HuH-7.5 (cell line): Measurements from ENCODE around the gene ZNRF1.

Experiments
- DNase-seq: peaks from one replicate; pipeline ENCODE4 v3.0.0; 2011; ENCODE audit warnings: low spot score

ZNRF1 gene

DNA sequence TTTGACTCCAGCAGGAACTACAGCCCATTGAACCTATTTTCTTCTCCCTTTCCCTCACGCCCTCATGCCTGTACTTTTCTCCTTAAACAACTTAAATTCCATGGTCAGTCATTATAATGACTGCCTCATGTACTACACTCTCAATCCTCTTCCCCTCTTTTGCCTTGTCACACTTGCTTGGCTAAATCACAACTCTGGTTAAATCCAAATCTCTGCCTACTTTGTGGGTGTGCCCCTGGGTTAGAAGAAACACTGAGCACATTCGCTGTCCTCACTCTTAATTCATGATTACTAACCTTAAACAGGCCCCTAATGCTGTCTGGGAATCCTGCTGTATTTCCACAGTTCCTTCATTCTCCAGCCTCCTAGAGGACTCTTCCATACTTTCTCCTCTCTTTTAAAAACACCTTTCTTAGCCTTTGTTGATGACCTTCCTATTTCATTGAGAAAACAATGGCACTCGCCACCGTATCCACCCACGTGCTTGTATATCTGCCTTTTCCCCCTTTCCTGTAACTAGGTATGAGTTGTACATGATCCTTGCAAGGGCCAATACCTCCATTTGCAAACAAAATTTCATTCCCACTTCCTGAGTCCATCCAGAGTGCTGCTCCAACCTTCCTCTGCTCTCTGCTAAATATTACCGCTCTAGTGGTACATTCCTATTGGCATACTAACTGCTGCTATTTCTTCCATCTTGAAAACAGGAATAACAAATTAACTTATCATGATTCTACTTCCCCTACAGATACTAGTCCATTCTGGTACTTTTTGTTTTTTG is 28.9 kb downstream of the ZNRF1 start:
- no peak for DNase-seq

DNA sequence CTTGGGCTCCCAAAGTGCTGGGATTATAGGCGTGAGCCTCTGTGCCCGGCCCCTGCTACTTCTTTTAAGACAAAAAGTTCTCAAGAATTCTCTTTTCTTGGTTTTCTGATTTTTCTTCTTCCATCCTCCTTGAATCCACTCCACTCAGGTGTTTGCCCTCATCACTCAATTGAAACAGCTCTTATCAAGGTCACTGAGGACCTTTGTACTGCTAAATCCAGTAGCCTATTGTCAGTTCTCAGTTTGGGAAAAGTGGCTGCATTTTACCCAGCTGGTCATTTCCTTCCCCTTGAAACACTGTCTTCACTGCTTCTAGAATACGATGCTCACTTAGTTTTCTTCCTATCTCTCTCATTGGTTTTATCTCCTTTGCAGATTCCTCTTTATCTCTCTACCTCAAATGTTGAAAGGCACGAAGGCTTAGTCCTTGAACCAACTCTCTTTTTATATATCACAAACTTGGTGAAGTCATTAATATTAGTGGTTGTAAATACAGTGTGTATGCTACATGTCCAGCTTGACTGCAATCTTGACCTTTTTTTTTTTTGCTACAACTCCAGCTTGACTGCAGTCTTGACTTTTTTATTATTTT is 29.8 kb downstream of the ZNRF1 start:
- no peak for DNase-seq

DNA sequence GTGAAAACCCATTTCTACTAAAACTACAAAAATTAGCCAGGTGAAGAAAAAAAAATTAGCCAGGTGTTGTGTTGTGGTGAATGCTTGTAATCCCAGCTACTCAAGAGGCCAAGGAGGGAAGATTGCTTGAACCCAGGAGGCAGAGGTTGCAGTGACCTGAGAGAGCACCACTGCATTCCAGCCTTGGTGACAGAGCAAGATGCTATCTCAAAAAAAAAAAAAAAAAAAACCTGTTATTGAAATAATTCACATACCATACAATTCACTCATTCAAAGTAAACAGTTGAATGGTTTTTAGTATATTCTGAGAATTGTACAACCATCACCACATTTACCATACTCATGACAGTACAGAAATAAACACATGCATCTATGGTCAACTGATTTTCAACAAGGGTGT is 31.0 kb downstream of the ZNRF1 start:
- no peak for DNase-seq

DNA sequence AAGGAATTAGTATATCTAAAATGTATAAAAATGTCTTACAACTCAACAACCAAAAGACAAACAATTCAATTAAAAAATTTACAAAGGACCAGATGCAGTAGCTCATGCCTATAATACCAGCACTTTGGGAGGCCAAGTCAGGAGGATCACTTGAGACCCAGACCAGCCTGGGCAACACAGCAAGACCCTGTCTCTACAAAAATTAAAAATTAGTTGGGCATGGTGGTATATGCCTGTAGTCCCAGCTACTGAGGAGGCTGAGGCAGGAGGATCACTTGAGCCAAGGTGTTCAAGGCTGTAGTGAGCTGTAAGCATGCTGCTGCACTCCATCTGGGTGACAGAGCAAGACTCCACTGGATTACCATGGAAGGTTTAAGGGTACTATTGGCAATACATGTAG is 33.8 kb downstream of the ZNRF1 start:
- DNase-seq: no peak

DNA sequence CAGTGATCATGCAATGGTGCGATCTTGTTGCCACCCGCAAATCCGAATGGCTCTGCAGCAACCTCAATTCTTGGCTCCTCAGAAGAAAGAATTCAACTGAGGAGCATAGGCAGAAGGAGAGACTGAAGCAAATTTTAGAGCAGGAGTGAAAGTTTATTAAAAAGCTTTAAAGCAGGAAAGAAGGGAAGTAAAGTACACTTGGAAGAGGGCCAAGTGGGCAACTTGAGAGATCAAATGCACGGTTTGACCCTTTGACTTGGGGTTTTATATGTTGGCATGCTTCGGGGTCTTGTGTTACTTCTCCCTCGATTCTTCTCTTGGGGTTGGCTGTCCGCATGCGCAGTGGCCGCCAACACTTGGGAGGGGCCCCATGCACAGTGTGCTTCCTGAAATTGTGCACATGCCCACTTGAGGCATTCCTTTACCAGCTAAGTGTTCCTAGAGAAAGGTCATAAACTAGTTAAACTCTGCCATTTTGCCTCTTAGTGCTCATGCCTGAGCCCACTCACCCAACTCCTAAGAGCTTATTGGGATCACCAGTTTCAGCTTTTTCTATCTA is 36.7 kb downstream of the ZNRF1 start:
- DNase-seq: no peak

DNA sequence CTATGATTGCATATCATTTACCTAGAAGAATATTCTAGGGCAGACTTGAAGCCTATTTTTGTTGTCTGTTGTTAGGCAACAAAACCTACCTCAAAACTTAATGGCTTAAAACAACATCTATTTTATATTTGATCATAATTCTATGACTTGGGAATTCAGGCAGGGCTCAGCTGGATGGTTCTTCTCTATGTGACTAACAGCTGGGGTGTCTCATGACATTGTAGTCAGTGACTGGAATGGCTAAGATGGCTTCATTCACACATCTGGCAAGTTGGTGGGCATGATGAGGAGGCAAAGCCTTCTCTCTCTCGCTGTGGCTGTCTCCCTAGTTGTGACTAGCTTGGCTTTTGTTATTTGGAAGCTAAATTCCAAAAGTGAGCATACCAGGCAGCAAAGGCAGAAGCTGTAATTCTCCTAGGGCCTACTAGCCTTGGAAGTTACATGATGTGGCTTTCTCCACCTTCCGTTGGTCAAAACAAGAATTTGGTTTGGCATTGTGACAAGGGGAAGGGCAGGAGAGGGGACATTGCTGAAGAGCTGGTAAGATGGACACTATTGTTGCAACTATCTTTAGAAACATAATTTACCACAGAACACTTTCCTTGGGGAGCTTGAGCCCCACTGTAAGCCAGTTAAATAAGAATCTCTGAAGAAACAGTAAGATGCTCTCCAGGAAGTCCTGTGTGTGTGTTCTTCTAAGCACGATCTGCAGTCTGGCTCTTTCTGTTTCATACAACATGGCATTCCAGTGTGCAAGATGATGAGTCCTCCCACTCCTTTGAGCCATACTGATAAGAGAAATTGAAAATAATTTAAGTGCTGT is 39.4 kb downstream of the ZNRF1 start:
- no peak for DNase-seq

DNA sequence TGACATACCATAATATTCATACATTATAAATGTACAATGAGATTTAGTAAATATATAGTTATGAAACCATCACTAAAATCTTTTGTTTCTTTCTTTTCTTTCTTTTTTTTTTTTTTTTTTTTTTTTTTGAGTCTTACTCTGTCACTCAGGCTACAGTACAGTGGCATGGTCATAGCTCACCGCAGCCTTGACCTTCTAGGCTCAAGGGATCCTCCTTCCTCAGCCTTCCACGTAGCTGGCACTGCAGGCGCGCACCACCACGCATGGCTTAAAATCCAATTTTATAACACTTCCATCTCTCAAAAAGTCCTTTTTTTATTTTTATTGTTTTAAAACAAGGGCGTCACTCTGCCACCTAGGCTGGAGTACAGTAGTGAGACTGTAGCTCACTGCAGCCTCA is 41.1 kb downstream of the ZNRF1 start:
- DNase-seq: no peak

DNA sequence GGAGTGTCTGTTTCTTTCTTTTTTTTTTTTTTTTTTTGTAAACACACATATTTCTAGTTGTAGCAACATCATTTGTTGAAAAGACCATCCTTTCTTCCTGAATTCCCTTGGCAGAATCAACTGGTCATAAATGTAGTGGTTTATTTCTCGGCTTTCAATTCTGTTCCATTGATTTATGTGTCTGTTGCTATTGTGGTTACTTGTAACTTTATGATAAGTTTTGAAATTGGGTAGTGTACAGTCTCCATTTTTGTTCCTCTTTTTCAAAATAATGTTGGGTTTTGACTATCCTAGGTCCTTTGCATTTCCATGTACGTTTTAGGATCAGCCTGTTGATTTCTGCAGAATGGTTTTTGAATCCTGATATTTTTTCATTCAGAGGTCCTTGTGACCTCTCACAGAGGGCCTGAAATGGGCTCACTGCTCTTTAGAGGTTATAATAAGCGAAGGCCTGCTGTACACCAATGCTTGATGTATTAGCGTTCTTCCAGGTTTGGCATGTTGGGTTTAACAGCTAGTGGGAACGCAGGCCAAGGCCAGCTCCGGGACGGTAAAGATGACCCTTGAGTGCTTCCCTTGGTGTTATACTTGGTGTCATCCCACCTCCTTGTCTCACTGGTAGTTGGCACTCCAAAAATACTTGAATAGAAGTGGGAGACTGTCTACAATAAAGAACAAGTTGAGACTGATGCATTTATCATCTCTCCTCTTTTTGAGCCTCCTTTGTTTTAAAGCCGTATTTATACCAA is 43.8 kb downstream of the ZNRF1 start:
- no peak for DNase-seq

DNA sequence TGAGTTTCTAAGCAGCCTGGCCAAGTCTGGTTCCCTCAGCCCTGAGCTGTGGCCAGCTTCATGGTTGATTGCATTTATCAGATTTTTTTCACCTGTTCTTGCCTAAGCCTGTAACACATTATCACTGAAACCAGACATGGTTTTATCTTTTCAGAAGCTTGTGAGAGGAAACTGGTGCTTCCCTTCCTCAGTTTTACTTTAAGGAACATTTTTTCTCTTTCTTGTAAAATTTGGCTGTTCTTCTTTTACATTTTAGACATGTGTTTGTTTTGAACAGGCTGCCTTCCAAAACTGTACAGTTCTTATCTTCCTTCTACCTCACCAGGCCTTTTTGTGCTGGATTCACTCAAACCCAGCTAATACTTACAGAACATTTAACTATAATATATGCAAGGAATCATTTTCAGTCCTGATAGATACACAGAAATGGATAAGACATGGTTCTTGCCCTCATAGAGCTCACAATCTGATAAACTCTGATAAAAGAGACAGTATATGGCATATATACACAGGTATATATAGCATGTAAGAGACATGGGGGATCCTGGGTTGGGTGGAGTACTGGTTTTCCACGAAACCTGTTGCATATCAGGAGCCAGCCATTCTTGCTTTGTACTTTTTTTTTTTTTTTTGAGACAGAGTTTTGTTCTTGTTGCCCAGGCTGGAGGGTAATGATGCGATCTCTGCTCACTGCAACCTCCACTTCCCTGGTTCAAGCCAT is 44.5 kb downstream of the ZNRF1 start:
- DNase-seq: no peak

DNA sequence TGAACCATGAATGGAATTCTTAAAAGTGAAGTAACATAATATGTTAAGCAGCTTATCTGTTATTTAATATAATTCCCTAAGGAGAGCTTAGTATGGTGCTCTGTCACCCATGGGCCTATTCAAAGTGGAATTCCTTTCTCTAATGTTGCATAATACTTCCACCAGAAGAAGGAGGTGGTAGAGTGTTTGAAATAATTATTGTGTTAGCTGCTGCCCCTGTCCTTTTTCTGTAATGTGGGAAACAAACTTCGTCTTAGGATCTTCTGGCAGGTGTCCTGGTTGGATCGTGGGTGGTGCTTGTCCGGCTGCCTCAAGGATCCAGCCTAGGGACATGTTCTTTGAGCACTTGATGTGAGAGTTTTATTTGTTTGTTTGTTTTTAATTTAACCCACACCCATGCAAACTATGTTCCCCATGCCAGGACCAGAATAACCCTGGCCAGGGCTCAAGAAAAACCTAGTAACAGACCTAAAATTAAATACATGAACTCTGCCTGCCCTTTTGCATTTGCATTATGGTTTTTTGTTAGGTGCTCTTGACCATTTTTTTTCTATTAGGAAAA is 46.1 kb downstream of the ZNRF1 start:
- no peak for DNase-seq

DNA sequence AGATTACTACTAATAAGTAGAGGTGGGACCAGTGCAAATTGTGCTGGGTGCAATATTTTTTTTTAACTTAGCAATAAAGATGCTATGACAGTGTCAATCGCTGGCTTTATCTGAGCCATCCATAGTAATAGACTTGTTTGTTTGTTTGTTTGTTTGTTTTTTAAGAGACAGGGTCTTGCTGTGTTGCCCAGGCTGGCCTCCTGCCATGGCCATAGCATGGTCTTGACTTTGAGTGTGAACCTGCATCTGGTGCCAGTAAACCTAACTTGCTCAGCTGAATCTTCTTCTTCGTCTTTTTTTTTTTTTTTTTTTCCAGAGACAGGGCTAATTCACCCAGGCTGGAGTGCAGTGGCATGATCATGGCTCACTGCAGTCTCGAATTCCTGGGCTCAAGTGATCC is 46.6 kb downstream of the ZNRF1 start:
- no peak for DNase-seq

DNA sequence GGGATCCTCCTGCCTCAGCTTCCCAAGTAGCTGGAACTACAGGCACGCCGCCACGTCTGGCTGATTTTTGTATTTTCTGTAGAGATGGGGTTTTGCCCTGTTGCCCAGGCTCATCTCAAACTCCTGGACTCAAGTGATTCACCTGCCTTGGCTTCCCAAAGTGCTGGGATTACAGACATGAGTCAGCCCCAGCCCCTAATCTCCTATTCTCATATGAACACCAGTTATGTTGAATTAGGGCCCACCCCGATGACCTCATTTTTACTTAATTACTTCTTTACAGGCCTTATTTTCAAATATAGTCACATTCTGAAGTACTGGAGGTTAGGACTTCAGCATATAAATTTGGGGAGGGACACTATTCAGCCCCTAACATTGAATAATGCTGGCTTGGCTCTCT is 49.2 kb downstream of the ZNRF1 start:
- no peak for DNase-seq

DNA sequence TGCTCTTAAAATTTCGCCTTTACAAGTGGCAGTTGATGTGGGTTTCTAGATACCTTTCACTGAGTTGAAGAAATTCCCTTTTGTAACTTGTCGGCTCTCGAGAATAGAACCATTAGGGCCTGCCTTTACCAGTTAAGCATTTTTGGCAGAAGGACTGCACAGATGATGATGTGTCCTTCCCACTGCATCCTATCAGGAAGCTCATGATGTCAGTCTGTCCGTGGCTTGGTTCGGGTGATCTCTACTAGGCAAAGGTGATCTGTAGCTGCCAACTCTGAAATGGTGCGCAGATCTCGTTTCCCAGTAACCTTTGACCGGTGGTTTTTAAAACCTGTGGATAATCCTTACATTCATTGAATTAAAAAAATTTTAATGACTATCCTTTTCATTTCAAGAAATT is 49.7 kb downstream of the ZNRF1 start:
- no peak for DNase-seq

DNA sequence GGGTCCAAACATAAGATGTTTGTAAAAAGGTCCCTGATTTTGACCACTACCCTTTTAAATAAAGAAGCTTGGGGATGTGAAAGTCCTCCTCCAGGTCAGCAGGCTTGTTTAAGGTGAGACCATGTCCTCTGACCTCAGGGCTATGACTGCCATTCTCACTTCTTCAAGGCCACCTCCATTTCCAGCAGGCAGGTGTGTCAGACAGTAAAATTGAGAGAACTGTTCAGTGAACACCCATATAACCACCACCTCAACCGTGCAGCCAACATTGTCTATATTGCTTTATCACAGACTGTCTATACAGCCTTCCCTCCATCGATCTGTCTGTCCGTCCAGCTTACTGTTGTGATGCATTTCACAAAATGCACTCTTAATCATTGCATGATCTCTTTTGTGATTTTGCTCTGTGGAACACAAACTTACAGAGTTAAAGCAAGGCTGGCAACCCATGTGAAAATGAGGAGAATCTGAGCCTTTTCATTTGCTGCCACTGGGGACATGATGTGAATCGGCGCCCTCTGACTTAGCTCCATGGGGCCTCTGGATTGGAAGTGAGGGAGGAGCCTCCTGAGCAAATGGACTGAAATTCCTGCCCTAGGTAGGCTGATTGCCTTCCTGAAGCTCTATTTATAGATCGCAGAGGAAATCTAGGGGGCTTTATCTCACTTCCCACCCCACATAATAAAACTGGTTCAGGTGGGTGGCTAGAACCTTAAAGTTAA is 53.8 kb downstream of the ZNRF1 start:
- no peak for DNase-seq

DNA sequence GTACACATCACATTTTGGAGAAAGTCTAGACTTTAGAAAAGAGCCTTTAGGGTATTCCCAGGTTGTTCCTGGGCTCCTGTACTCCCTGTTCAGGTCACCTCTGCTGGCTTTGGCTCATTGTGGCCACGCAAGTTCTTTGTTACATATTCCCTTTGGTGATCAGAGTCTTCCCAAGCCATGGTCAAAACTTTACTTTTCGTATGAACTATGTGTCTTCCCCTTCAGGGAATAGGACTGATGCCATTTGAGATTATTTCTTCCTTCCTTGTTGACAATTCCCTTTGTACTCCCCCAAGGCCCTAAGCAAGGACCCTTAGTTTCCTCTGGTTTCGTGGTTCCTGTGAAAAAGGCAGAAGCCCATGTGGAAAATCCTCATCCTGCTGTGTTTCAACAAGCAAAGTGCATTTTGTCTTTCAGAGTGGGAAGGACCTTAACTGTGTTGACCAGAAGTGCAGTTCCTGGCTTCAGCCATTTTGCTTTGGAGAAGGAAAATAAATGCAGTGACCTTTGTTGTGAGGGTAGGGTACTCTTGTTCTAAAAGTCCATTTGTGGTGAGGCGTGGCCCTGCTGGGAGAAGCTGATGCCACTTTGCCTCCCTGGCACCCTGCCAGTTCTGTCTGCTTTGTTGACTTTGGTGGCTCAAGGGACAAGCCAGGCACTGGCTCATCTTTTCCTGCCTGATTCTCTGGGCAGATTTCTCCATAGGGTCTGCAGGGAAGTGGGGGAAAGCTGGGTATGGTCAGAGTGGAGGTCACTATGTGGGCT is 55.1 kb downstream of the ZNRF1 start:
- DNase-seq: no peak

DNA sequence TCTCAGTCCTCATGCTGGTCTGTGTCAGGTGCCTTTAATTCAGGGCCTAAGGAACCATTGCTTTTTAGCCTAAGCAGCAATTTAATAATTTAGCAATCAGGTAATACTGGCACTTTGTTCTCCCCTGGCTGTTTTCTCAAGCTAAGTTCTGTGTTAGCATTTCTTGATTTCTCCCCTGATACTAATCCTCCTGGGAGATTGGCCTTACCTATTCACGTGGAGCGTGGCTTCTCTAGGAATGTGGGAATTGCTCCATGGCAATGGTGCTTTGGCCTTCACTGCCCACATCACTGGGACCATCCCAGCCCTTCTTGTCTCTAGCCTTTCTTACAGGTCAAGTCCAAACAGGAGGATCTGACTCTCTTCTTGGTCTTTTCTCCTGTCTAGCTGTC is 55.7 kb downstream of the ZNRF1 start:
- no peak for DNase-seq

DNA sequence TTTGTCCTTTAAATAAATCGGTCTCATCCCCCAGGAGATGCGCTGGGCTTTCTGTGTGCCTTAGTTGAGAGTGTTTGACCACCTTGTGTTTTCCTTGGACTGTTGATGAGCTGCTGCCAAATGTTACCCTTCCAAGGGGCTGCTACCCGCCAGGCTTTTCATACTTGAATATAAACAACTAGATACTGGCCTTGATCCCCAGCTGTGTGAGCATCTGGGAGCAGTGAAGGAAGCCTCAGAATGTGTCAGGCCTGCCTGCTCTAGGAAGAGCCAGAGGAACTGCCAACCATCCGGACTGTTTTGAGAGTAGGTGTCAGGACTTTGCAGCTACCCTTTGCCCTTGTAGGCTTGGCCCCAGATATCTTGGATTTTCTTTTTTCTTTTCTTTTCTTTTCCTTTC is 60.0 kb downstream of the ZNRF1 start:
- no peak for DNase-seq

DNA sequence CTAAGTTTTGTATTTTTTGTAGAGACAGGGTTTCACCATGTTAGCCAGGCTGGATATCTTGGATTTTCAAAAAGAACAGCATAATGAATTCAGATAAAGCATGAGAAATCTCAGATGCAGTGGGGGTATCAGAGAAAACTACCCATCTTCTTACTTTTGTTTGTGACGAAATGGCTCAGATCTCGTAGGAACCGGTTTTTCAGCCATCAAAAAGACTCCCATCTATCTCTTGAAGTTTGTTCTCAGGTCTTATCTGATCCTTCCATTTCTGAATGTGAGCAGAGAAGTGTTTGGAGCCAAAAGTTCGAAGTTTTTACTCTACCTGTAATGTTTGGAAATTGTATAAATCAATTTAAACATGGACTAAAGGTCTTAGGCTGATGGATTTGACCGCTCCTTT is 60.6 kb downstream of the ZNRF1 start:
- no peak for DNase-seq

DNA sequence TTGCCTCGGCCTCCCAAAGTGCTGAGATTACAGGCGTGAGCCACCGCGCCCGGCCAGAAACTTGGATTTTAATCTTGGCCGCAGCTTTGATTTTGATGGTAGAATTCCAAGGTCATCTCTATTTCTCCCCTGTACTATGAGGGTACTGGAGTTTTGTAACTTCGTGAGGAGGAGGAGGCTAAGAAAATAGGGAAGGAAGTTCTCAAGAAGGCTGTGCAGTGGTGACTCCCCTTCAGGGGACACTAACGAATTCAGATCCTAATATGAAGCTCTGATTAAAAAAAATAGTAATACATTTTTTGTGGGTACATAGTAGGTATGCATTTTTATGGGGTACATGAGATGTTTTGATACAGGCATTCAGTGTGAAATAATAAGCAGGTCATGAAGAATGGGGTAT is 61.9 kb downstream of the ZNRF1 start:
- DNase-seq: no peak

DNA sequence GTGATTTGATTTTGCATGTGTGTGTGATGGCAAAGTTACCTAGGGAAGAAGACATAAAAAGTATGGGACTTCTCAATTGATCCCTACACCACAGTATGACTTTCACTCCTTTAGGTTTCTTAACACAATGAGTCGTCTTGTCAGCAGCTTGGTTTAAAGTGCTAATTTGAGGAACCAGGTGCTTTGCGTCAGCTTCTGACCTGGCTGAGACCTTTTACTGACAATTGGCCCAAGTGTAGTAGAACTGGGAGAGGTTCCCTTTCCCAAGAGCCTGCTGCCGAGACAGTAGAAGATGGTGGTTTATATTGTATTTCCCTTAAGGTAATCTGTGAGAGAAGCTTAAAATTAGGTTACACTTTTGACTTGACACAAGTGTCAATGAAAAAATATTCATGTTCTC is 62.8 kb downstream of the ZNRF1 start:
- DNase-seq: no peak
